ENCODE measurements around the gene GRB14.

GRB14 gene

DNA sequence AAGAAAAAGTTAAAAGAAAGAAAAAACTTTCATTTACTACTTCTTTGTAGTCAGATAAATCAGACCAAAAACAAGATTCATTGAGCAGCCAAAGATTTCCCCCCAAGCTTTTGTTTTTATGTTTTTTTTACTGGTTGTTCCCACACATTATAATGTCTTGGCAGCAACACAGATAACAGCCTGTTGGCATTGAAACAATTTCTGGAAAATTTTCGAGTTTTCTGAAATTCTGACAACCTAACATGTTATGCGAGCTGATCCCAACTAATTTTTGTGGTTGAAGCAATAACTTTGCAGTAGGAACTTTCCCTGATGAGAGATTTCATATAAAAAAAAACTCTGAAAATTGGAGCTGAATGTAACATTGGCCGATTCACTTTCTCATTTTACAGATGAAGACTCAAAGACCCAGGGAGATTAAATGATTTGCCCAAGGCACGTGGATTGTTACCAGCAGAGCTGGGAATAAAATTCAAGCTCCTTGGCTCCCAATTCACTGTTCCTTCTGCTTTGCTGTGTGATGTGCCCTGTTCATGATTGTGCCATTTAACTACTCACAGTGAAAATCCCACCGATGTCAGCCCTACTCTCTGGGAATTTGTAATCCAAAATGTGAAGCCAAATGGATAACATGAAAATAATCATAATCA, 167.5 kb downstream of the GRB14 start:
- H3K27me3 ChIP-seq (ENCODE audit: insufficient read depth, low read length), result no peaks in the 10 kb centered on the region
- H3K4me3 ChIP-seq (ENCODE audit: low read length), result no peak overlapping the region
- WGBS, result 90% methylated on average over 4 of the region's 5 CpGs
- no peak overlapping the region for H3K27ac ChIP-seq (ENCODE audit: low read depth, low read length)
- H3K36me3 ChIP-seq (ENCODE audit: insufficient read depth, low read length), result no peaks in the 10 kb centered on the region
- H3K4me1 ChIP-seq (ENCODE audit: insufficient read depth, low read length), result peaks cover 7% of the 10 kb centered on the region; the same call in 1 of the 2 replicates
- H3K9ac ChIP-seq (ENCODE audit: low read depth, low read length), result no peak overlapping the region
- no peaks in the 10 kb centered on the region for H3K9me3 ChIP-seq (ENCODE audit: insufficient read depth, low read depth, low read length)

DNA sequence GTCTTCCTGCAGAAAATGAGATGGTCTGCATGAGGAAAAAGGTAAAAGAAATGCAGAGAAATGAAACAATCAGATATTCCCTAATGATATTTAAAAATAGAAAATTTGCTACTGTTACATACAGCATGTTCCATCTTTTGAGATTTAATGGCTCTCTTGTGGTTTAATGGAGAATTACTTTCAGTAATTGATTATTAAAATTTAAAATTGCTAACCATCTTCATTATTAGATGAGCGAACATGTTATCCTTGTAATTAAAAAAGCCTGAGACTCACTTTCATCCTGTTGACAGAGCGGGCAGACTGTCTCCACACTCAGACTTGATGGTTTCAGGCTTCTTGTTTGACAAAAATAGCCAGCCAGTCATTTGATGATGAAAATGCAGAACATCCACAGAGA, 171.0 kb downstream of the GRB14 start:
- Histone ChIP-seq H3K27ac (ENCODE audit: low read depth, low read length) (no peak overlapping the region), H3K9ac (ENCODE audit: low read depth, low read length) (no peak overlapping the region), H3K36me3 (ENCODE audit: insufficient read depth, low read length) (no peaks in the 10 kb centered on the region), H3K4me3 (ENCODE audit: low read length) (no peak overlapping the region), H3K27me3 (ENCODE audit: insufficient read depth, low read length) (no peaks in the 10 kb centered on the region), H3K9me3 (ENCODE audit: insufficient read depth, low read depth, low read length) (no peaks in the 10 kb centered on the region), H3K4me1 (ENCODE audit: insufficient read depth, low read length) (no peaks in the 10 kb centered on the region)
- 100% methylated on average over 2 of the region's 2 CpGs for WGBS

DNA sequence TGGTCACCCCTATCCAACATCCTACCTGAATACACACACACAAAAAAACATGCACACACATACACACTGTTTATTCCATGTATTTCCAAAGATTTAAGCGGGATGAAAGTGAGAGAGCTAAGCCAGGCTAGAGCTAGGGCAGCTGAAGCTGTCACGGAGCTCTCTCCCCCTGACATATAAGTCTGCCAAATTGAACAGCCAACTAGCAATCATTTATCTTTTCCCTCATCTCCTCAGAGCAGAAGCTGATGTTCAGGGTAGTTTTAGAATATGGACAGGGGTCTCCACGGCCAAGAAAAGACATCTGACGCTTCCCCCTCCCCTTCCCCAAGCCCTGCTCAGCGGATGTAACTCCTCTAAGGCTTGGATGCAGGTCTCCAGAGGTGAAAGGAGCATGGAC, 171.6 kb downstream of the GRB14 start:
- Histone ChIP-seq H3K36me3 (ENCODE audit: insufficient read depth, low read length) (no peaks in the 10 kb centered on the region), H3K9ac (ENCODE audit: low read depth, low read length) (no peak overlapping the region), H3K27me3 (ENCODE audit: insufficient read depth, low read length) (no peaks in the 10 kb centered on the region), H3K4me3 (ENCODE audit: low read length) (no peak overlapping the region), H3K9me3 (ENCODE audit: insufficient read depth, low read depth, low read length) (no peaks in the 10 kb centered on the region), H3K4me1 (ENCODE audit: insufficient read depth, low read length) (no peaks in the 10 kb centered on the region), H3K27ac (ENCODE audit: low read depth, low read length) (no peak overlapping the region)
- 92% methylated on average over 5 of the region's 5 CpGs for WGBS

- H3K4me3 ChIP-seq (ENCODE audit: low read length), result no peak overlapping the region
- H3K4me1 ChIP-seq (ENCODE audit: insufficient read depth, low read length), result no peaks in the 10 kb centered on the region
- H3K9me3 ChIP-seq (ENCODE audit: insufficient read depth, low read depth, low read length), result no peaks in the 10 kb centered on the region
- whole genome bisulfite sequencing, result 88% methylated on average over 5 of the region's 5 CpGs
- H3K36me3 ChIP-seq (ENCODE audit: insufficient read depth, low read length), result no peaks in the 10 kb centered on the region
- no peak overlapping the region for H3K9ac ChIP-seq (ENCODE audit: low read depth, low read length)
- H3K27me3 ChIP-seq (ENCODE audit: insufficient read depth, low read length), result no peaks in the 10 kb centered on the region
- no peak overlapping the region for H3K27ac ChIP-seq (ENCODE audit: low read depth, low read length)
Observed at GRCh38 chr2:164447660-164448059, 173.6 kb downstream of the GRB14 start.
